Tibial nerve (tissue), 3 donors: ENCODE data around the gene ABI3BP.

Experiments
- EP300 ChIP-seq, 2 donors: sonication (generic); formaldehyde crosslinking; IDR thresholded peaks; one replicate each; pipeline ENCODE4 v1.6.1; 2017; ENCODE audit warnings: antibody characterized with exemption in 2 of 2, mild to moderate bottlenecking in 1 of 2
- POLR2A ChIP-seq, 2 donors: fragments of 450-650 bp; IDR thresholded peaks; one replicate each; pipeline ENCODE4 v1.6.1; 2017; ENCODE audit warnings: antibody characterized with exemption in 2 of 2, mild to moderate bottlenecking in 2 of 2, moderate library complexity in 2 of 2

DNA sequence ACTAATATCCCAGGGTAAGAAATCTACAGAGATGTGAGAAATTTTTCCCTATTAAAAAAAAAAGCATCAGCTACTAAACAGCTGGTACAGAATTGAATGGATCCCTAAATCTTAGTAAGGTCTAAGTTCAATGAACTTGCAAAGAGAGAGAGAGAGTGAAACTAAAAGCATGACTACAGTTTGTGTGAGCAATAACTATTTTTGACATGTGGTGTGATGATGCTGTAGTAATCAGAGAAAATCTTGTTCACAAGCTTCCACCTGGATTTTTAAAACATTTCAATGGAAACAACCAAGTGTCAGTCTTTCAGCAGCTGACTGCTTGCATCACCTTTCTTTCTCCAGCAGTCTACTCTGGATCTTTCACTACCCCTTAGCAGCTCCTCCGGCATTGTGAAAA, 45.2 kb upstream of the ABI3BP start:
- TF ChIP-seq POLR2A (IDR thresholded peaks at IDR 0.05) = no peak
- no peak for TF ChIP-seq EP300 (IDR thresholded peaks at IDR 0.05)
